Left ventricle myocardium inferior (tissue), 1 donor: ENCODE results near the gene PRKG1. TPM values are rescaled to one million over a fixed set of nuclear protein-coding genes. Genes with fewer than 3 reads are reported as not detected.
A peak's percentile ranks its signal among the peaks of the same experiment; 100 is the strongest.

Source experiments
- DNase-seq: peaks from one replicate; pipeline ENCODE4 v3.0.0-alpha.2; 2020
- H3K27ac ChIP-seq: fragments of 200-600 bp; replicated peaks from 2 replicates; pipeline ENCODE4 v1.8.0; 2021
- H3K27me3 ChIP-seq: fragments of 200-600 bp; 2 replicates; pipeline ENCODE4 v1.8.0; 2021; ENCODE audit warnings: low read depth
- H3K36me3 ChIP-seq: fragments of 200-600 bp; 2 replicates; pipeline ENCODE4 v1.8.0; 2021
- H3K4me1 ChIP-seq: fragments of 200-600 bp; 2 replicates; pipeline ENCODE4 v1.8.0; 2021
- H3K4me3 ChIP-seq: fragments of 200-600 bp; 2 replicates; pipeline ENCODE4 v1.8.0; 2021; ENCODE audit warnings: mild to moderate bottlenecking, moderate library complexity
- H3K9me3 ChIP-seq: fragments of 200-600 bp; replicated peaks from 2 replicates; pipeline ENCODE4 v1.8.0; 2021
- CTCF ChIP-seq: fragments of 200-600 bp; IDR thresholded peaks from 2 replicates; pipeline ENCODE4 v1.8.0; 2021; ENCODE audit warnings: antibody characterized with exemption, mild to moderate bottlenecking, borderline replicate concordance
- intact Hi-C: fragments of 100-400 bp; cut with micrococcal nuclease; formaldehyde crosslinking; loops from one replicate; pipeline ENCODE4 v1.11.0; 2022
- total RNA-seq: library from RNA; stranded (reverse); fragmentation: NEBNext Ultra II Directional; extraction: Animal tissue kit (Norgen Biotek cat#: 25700); gene quantifications from one replicate; pipeline ENCODE4 v1.2.1, GENCODE V29; 2021
- donor health status: DM: no; HTN: yes; CAD: no; lungs with severe emphysema.

Gene PRKG1
- total RNA-seq, 1 donor from 2014 or later: 38.9 TPM

- Histone ChIP-seq H3K4me3 (no peak overlapping the region), H3K27me3 (no peaks in the 10 kb centered on the region), H3K4me1 (peaks cover 30% of the 10 kb centered on the region), H3K27ac (no peak overlapping the region), H3K36me3 (no peaks in the 10 kb centered on the region), H3K9me3 (no peaks in the 10 kb centered on the region)
- no peak for DNase-seq
- intact Hi-C loops: no loop called here
- TF ChIP-seq CTCF: no peak
Measured at GRCh38 chr10:51369903-51370302, 295.6 kb downstream of the PRKG1 start.

GRCh38 chr10:51371743-51372142, 297.5 kb downstream of the PRKG1 start:
- H3K4me3 ChIP-seq: no peak overlapping the region
- H3K27ac ChIP-seq: no peak overlapping the region
- no peak for DNase-seq
- no peaks in the 10 kb centered on the region for H3K27me3 ChIP-seq
- no peaks in the 10 kb centered on the region for H3K36me3 ChIP-seq
- TF ChIP-seq CTCF: no peak
- peaks cover 14% of the 10 kb centered on the region for H3K4me1 ChIP-seq
- no peaks in the 10 kb centered on the region for H3K9me3 ChIP-seq
- intact Hi-C loops: no loop called here

- no peaks in the 10 kb centered on the region for H3K27me3 ChIP-seq
- intact Hi-C loops: no loop called here
Measured at GRCh38 chr10:51375790-51376189, 301.5 kb downstream of the PRKG1 start.

GRCh38 chr10:51377070-51377931, 303.0 kb downstream of the PRKG1 start:
- H3K27ac ChIP-seq: peak overlapping the region; percentile 18

More at GRCh38 chr10:51375790-51376189, 301.5 kb downstream of the PRKG1 start:
- TF ChIP-seq CTCF: no peak
- Histone ChIP-seq H3K4me1 (peaks cover 33% of the 10 kb centered on the region), H3K36me3 (no peaks in the 10 kb centered on the region), H3K4me3 (no peak overlapping the region), H3K9me3 (no peaks in the 10 kb centered on the region), H3K27ac (no peak overlapping the region)
- no peak for DNase-seq

GRCh38 chr10:51377932-51378599, 303.8 kb downstream of the PRKG1 start:
- Histone ChIP-seq H3K4me1 (peaks cover 24% of the 10 kb centered on the region), H3K4me3 (no peak overlapping the region), H3K36me3 (no peaks in the 10 kb centered on the region), H3K27me3 (no peaks in the 10 kb centered on the region), H3K9me3 (no peaks in the 10 kb centered on the region), H3K27ac (peak overlapping the region; percentile 18)
- no peak for DNase-seq
- TF ChIP-seq CTCF: no peak
- intact Hi-C loops: no loop called here

More at GRCh38 chr10:51377070-51377931, 303.0 kb downstream of the PRKG1 start:
- intact Hi-C loops: no loop called here
- Histone ChIP-seq H3K36me3 (no peaks in the 10 kb centered on the region), H3K4me3 (no peak overlapping the region), H3K4me1 (peaks cover 24% of the 10 kb centered on the region), H3K9me3 (no peaks in the 10 kb centered on the region), H3K27me3 (no peaks in the 10 kb centered on the region)
- DNase-seq: no peak
- TF ChIP-seq CTCF: no peak
